Right lobe of liver (tissue), 6 donors: ENCODE data around the gene MAST4. TPM values are rescaled to one million over a fixed set of nuclear protein-coding genes. Genes with fewer than 3 reads are reported as not detected.

Experiments used
- ATAC-seq, 4 donors: fragments of 200-7000 bp; cut with Tn5 transposase; one replicate each; pipeline ENCODE4 v1.9.1; 2020; ENCODE audit warnings: mild to moderate bottlenecking in 4 of 4, moderate library complexity in 4 of 4
- DNase-seq, 3 donors: peaks; one replicate each; pipeline ENCODE4 v3.0.0-alpha.2; 2020
- H3K27ac ChIP-seq, 3 donors: fragments of 200-600 bp; one replicate each; pipeline ENCODE4 v1.8.0; 2022
- H3K27me3 ChIP-seq, 2 donors: fragments of 200-600 bp; one replicate each; pipeline ENCODE4 v1.8.0; 2022
- H3K36me3 ChIP-seq, 4 donors: fragments of 200-600 bp; sonication (generic) in 1 of 4; one replicate each; pipeline versions ENCODE4 v1.5.1 to v1.8.0; 2017 to 2022; ENCODE audit warnings: control low read depth in 1 of 4
- H3K4me1 ChIP-seq, 4 donors: fragments of 200-600 bp; sonication (generic) in 1 of 4; one replicate each; pipeline versions ENCODE4 v1.5.1 to v1.8.0; 2017 to 2022; ENCODE audit warnings: control low read depth in 1 of 4
- H3K4me3 ChIP-seq, 3 donors: fragments of 200-600 bp; one replicate each; pipeline ENCODE4 v1.8.0; 2022
- H3K9me3 ChIP-seq, 4 donors: fragments of 200-600 bp; sonication (generic) in 1 of 4; one replicate each; pipeline versions ENCODE4 v1.5.1 to v1.8.0; 2017 to 2022; ENCODE audit warnings: control low read depth in 1 of 4
- POLR2A ChIP-seq: fragments of 450-650 bp; IDR thresholded peaks from one replicate; pipeline ENCODE4 v1.6.1; 2017; ENCODE audit warnings: antibody characterized with exemption, mild to moderate bottlenecking
- WGBS: methylation state at CpG from one replicate; pipeline ENCODE4 v1.1.6; 2018; ENCODE audit warnings: low coverage, low lambda C conversion rate; ENCODE audit not compliant: insufficient coverage; ENCODE audit errors: missing lambda C conversion rate; 5-methylcytosine and 5-hydroxymethylcytosine counted together
- intact Hi-C, 2 donors: fragments of 100-400 bp; cut with DNase I; formaldehyde crosslinking; loops; one replicate each; pipeline versions ENCODE4 v1.11.2 to v1.14.1; 2022
- total RNA-seq, 6 experiments: library from RNA; depleted of rRNA in 2 of 6; stranded (reverse); fragments of >200 nt in 2 of 6; fragmentation: NEBNext Ultra II Directional in 3 of 6; extraction: Animal tissue kit (Norgen Biotek cat#: 25700) in 3 of 6; gene quantifications; one replicate each; pipeline versions ENCODE4 v1.1.0 to v1.2.4, GENCODE V29; 2016 to 2023
- TF ChIP-seq, protein P1 (sequence below), 4 donors: fragments of 200-600 bp in 3 of 4; fragments of 450-650 bp in 1 of 4; IDR thresholded peaks; one replicate each; pipeline versions ENCODE4 v1.5.1 to v1.8.0; 2016 to 2022; ENCODE audit warnings: antibody characterized with exemption in 4 of 4, mild to moderate bottlenecking in 2 of 4
- donor health status: DM: no; HTN: yes; CAD: no.
- donor health status: DM: no; HTN: no; CAD: no.
- donor health status: DM: no; HTN: no; CAD: no.
- donor health status: DM: no; HTN: yes; CAD: no.
- donor health status: DM: no; HTN: yes; CAD: no.

MAST4 gene
- total RNA-seq, 6 experiments from 2014 or later, result 9.4 to 23.5 (median 13.9) TPM

DNA sequence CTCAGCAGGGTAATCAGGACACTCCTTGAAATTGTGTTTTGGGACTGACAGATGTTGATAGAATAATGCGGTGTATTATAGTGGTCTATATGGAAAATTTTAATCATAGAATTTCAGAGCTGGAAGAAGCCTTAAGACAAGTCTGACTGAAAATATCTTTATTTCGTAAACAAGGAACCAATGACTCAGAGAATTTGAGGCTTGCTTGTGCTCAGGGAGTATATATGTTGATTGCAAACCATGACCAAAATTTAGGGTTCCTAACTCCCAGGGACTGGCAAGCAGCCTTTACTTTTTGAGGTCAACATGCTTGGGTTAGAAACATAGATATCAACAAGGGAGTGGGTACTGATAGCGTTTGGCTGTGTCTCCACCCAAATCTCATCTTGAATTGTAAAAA lies 313.2 kb downstream of the MAST4 start:
- no peaks in the 10 kb centered on the region for H3K36me3 ChIP-seq
- 67% methylated on average over 3 of the region's 3 CpGs for WGBS
- DNase-seq (no peak), ATAC-seq (no peak)
- H3K4me3 ChIP-seq, result no peak overlapping the region
- no peaks in the 10 kb centered on the region for H3K4me1 ChIP-seq
- intact Hi-C loops, result no loop called here
- TF ChIP-seq POLR2A, result no peak
- TF ChIP-seq, protein P1, sequence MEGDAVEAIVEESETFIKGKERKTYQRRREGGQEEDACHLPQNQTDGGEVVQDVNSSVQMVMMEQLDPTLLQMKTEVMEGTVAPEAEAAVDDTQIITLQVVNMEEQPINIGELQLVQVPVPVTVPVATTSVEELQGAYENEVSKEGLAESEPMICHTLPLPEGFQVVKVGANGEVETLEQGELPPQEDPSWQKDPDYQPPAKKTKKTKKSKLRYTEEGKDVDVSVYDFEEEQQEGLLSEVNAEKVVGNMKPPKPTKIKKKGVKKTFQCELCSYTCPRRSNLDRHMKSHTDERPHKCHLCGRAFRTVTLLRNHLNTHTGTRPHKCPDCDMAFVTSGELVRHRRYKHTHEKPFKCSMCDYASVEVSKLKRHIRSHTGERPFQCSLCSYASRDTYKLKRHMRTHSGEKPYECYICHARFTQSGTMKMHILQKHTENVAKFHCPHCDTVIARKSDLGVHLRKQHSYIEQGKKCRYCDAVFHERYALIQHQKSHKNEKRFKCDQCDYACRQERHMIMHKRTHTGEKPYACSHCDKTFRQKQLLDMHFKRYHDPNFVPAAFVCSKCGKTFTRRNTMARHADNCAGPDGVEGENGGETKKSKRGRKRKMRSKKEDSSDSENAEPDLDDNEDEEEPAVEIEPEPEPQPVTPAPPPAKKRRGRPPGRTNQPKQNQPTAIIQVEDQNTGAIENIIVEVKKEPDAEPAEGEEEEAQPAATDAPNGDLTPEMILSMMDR (IDR thresholded peaks at IDR 0.05), result no peak
- no peaks in the 10 kb centered on the region for H3K27me3 ChIP-seq
- H3K9me3 ChIP-seq, result no peaks in the 10 kb centered on the region
- no peak overlapping the region for H3K27ac ChIP-seq

GRCh38 chr5:66912787-66913186 lies 316.6 kb downstream of the MAST4 start:
- intact Hi-C loops, result no loop called here
- DNase-seq (no peak), ATAC-seq (no peak)
- Histone ChIP-seq H3K4me1 (no peaks in the 10 kb centered on the region), H3K4me3 (no peak overlapping the region), H3K36me3 (no peaks in the 10 kb centered on the region), H3K27me3 (no peaks in the 10 kb centered on the region), H3K27ac (no peak overlapping the region), H3K9me3 (no peaks in the 10 kb centered on the region)
- TF ChIP-seq, protein P1 (IDR thresholded peaks at IDR 0.05), result no peak
- TF ChIP-seq POLR2A, result no peak

DNA sequence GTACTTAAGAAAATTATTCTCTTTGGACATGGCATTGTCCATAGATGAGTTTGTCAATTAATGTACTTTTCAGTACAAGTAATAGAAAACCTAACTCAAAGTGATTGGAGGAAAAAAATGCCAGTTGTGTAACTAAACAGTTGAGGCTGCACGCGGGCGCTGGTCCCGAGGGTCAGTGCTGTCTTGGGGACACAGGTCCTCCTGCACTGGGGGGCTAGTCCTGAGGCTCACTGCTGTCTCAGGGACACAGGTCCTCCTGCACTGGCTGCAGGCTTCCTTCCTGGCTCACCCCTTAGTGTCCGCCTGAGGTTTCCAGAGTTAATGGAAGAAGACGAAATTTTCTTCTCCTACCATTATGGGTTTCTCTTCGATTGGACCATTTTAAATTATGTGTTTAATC lies 319.3 kb downstream of the MAST4 start:
- WGBS, result 76% methylated on average over 5 of the region's 7 CpGs
- TF ChIP-seq, protein P1 (IDR thresholded peaks at IDR 0.05), result no peak
- TF ChIP-seq POLR2A, result no peak
- H3K27me3 ChIP-seq, result no peaks in the 10 kb centered on the region
- H3K4me3 ChIP-seq, result no peak overlapping the region
- no peaks in the 10 kb centered on the region for H3K36me3 ChIP-seq
- no peak overlapping the region for H3K27ac ChIP-seq
- H3K9me3 ChIP-seq, result no peaks in the 10 kb centered on the region
- intact Hi-C loops, result no loop called here
- ATAC-seq, result no peak
- H3K4me1 ChIP-seq, result no peaks in the 10 kb centered on the region
- DNase-seq, result no peak

DNA sequence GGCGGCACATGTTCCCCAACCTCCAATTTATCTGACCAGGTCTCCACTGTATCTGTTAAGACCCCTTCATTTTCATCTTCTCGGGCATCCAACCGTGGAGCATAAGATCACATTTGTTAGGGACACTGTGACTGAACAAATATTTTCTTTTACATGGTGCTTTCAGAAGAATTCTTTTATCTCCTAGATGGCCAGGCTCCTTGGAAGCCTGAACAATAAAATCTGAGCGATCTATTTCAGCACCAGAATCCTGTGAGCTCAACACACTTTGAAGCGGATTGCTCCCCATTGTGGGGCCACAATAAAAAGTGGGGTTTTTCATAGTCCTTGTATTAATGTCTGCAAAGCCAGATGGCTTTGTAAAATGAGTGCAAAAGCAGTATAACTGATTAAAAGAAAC lies 326.7 kb downstream of the MAST4 start:
- Histone ChIP-seq H3K27me3 (no peaks in the 10 kb centered on the region), H3K4me1 (no peaks in the 10 kb centered on the region), H3K36me3 (no peaks in the 10 kb centered on the region), H3K27ac (no peak overlapping the region), H3K9me3 (no peaks in the 10 kb centered on the region), H3K4me3 (no peak overlapping the region)
- ATAC-seq (no peak), DNase-seq (no peak)
- no peak for TF ChIP-seq POLR2A
- TF ChIP-seq, protein P1 (IDR thresholded peaks at IDR 0.05), result no peak
- intact Hi-C loops, result no loop called here
- 82% methylated on average over 5 of the region's 5 CpGs for WGBS

GRCh38 chr5:66923457-66923856 lies 327.3 kb downstream of the MAST4 start:
- Histone ChIP-seq H3K4me1 (no peaks in the 10 kb centered on the region), H3K9me3 (no peaks in the 10 kb centered on the region), H3K4me3 (no peak overlapping the region), H3K36me3 (no peaks in the 10 kb centered on the region), H3K27ac (no peak overlapping the region), H3K27me3 (no peaks in the 10 kb centered on the region)
- TF ChIP-seq POLR2A, result no peak
- TF ChIP-seq, protein P1 (IDR thresholded peaks at IDR 0.05), result no peak
- WGBS, result 41% methylated on average over 1 of the region's 1 CpG
- intact Hi-C loops, result no loop called here
- ATAC-seq (no peak), DNase-seq (no peak)
